Measurements from ENCODE around the gene EPG5. TPM values are rescaled to one million over a fixed set of nuclear protein-coding genes. Genes with fewer than 3 reads are reported as not detected.

The EPG5 gene
- total RNA-seq, 1 experiment from 2014 or later = 16.7 TPM

DNA sequence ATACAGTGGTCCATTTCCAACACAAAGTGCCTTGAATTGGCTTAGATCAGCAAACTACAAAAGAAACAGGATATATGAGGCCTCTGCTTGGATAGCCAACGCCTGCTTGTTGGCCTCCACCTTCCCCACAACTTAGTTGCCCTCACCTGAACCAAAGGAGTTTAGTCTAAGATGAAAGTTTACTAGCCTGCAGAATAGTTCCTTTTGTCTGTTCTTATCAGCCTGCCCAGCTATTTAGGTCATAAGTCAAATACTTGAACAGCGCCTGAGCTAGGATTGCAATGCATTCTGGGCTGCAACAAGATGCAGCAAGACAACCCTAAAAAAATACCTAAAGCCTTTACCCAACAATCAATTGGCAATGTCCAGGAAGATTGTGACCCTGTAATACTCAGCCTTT is 13.1 kb upstream of the EPG5 start:
- TF ChIP-seq, protein P1, sequence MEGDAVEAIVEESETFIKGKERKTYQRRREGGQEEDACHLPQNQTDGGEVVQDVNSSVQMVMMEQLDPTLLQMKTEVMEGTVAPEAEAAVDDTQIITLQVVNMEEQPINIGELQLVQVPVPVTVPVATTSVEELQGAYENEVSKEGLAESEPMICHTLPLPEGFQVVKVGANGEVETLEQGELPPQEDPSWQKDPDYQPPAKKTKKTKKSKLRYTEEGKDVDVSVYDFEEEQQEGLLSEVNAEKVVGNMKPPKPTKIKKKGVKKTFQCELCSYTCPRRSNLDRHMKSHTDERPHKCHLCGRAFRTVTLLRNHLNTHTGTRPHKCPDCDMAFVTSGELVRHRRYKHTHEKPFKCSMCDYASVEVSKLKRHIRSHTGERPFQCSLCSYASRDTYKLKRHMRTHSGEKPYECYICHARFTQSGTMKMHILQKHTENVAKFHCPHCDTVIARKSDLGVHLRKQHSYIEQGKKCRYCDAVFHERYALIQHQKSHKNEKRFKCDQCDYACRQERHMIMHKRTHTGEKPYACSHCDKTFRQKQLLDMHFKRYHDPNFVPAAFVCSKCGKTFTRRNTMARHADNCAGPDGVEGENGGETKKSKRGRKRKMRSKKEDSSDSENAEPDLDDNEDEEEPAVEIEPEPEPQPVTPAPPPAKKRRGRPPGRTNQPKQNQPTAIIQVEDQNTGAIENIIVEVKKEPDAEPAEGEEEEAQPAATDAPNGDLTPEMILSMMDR (conservative IDR thresholded peaks at IDR 0.05; ENCODE audit: low read depth, low read length) = no peak
- TF ChIP-seq EZH2 (IDR thresholded peaks at IDR 0.05; ENCODE audit: borderline replicate concordance, low read depth, low read length, poor library complexity, severe bottlenecking) = no peak
- intact Hi-C loops (cut with micrococcal nuclease; ENCODE audit: unreplicated experiment) = no loop called here
- Histone ChIP-seq H3K27ac (ENCODE audit: low read depth, low read length, poor library complexity, severe bottlenecking) (no peak overlapping the region), H3K4me3 (ENCODE audit: low read depth, low read length, poor library complexity, severe bottlenecking) (no peak overlapping the region), H3K4me1 (ENCODE audit: insufficient read depth, low read length, poor library complexity, severe bottlenecking) (no peaks in the 10 kb centered on the region), H3K9me3 (ENCODE audit: low read depth, low read length, poor library complexity, severe bottlenecking) (no peaks in the 10 kb centered on the region), H3K36me3 (ENCODE audit: insufficient read depth, low read length, poor library complexity, severe bottlenecking) (no peaks in the 10 kb centered on the region), H3K27me3 (replicated peaks; ENCODE audit: insufficient read depth, low read depth, low read length, poor library complexity) (no peaks in the 10 kb centered on the region)
- ChIA-PET POLR2A (ENCODE audit: low non-redundant PET) (no interaction called here), CTCF (no interaction called here)
- BruUV-seq (replicated peaks) = no TSS peak
- no peak for DNase-seq (ENCODE audit: low spot score)

DNA sequence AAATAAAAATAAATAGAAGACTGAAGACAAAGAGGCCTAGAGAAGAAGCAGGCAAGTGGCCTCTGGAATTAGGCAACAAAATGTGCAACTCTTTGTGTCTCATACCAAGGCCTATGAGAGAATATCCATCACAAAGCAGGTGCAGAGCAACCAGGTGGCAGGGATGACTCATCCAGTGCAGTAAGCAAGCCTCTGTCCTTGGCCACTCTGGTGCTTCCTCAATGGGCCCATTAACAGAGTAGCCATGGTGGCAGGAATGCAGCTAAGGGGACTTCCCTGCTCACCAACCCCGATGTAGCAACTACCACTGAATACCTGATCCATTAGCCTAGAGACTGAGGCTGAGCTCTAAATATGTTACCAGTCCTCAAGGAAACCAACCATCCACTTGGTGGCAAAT is 11.0 kb upstream of the EPG5 start:
- BruUV-seq (replicated peaks) = no TSS peak

DNA sequence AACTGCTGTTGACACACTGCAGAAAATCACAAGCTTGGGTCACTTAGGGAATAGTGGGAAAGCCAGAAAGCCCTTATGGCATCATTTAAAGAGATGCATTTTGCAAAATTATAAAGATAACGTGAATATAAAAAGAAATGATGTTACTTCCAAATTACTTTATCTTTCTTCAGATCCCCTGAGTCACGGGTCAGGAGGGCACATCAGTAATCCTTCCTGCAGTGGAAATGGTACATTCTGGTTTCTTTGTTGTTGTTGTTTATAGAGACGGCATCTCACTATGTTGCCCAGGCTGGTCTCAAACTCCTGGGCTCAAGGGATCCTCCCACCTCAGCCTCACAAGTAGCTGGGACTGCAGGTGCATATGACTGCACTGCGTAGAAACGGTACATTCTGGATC is 9.8 kb upstream of the EPG5 start:
- H3K36me3 ChIP-seq (ENCODE audit: insufficient read depth, low read length, poor library complexity, severe bottlenecking) = no peaks in the 10 kb centered on the region
- no peak overlapping the region for H3K27ac ChIP-seq (ENCODE audit: low read depth, low read length, poor library complexity, severe bottlenecking)
- intact Hi-C loops (cut with micrococcal nuclease; ENCODE audit: unreplicated experiment) = no loop called here
- DNase-seq (ENCODE audit: low spot score) = no peak
- ChIA-PET POLR2A (ENCODE audit: low non-redundant PET) (no interaction called here), CTCF (no interaction called here)
- no peaks in the 10 kb centered on the region for H3K4me1 ChIP-seq (ENCODE audit: insufficient read depth, low read length, poor library complexity, severe bottlenecking)
- no peaks in the 10 kb centered on the region for H3K27me3 ChIP-seq (replicated peaks; ENCODE audit: insufficient read depth, low read depth, low read length, poor library complexity)
- BruUV-seq (replicated peaks) = no TSS peak
- TF ChIP-seq EZH2 (IDR thresholded peaks at IDR 0.05; ENCODE audit: borderline replicate concordance, low read depth, low read length, poor library complexity, severe bottlenecking) = no peak
- TF ChIP-seq, protein P1 (conservative IDR thresholded peaks at IDR 0.05; ENCODE audit: low read depth, low read length) = no peak
- H3K9me3 ChIP-seq (ENCODE audit: low read depth, low read length, poor library complexity, severe bottlenecking) = no peaks in the 10 kb centered on the region
- H3K4me3 ChIP-seq (ENCODE audit: low read depth, low read length, poor library complexity, severe bottlenecking) = no peak overlapping the region

More for the DNA sequence above, 11.0 kb upstream of the EPG5 start:
- Histone ChIP-seq H3K4me1 (ENCODE audit: insufficient read depth, low read length, poor library complexity, severe bottlenecking) (no peaks in the 10 kb centered on the region), H3K27ac (ENCODE audit: low read depth, low read length, poor library complexity, severe bottlenecking) (no peak overlapping the region), H3K27me3 (replicated peaks; ENCODE audit: insufficient read depth, low read depth, low read length, poor library complexity) (no peaks in the 10 kb centered on the region), H3K36me3 (ENCODE audit: insufficient read depth, low read length, poor library complexity, severe bottlenecking) (no peaks in the 10 kb centered on the region), H3K9me3 (ENCODE audit: low read depth, low read length, poor library complexity, severe bottlenecking) (no peaks in the 10 kb centered on the region), H3K4me3 (ENCODE audit: low read depth, low read length, poor library complexity, severe bottlenecking) (no peak overlapping the region)
- CTCF ChIA-PET = no interaction called here
- intact Hi-C loops (cut with micrococcal nuclease; ENCODE audit: unreplicated experiment) = no loop called here
- POLR2A ChIA-PET (ENCODE audit: low non-redundant PET) = no interaction called here
- TF ChIP-seq, protein P1 (conservative IDR thresholded peaks at IDR 0.05; ENCODE audit: low read depth, low read length) = no peak
- no peak for TF ChIP-seq EZH2 (IDR thresholded peaks at IDR 0.05; ENCODE audit: borderline replicate concordance, low read depth, low read length, poor library complexity, severe bottlenecking)
- DNase-seq (ENCODE audit: low spot score) = no peak
